Measurements from ENCODE around the gene USP7. TPM values are rescaled to one million over a fixed set of nuclear protein-coding genes. Genes with fewer than 3 reads are reported as not detected.
A peak's percentile ranks its signal among the peaks of the same experiment; 100 is the strongest.

USP7 gene
- total and polyA plus RNA-seq, 7 experiments from 2014 or later = 8.9 to 261 (median 176) TPM

DNA sequence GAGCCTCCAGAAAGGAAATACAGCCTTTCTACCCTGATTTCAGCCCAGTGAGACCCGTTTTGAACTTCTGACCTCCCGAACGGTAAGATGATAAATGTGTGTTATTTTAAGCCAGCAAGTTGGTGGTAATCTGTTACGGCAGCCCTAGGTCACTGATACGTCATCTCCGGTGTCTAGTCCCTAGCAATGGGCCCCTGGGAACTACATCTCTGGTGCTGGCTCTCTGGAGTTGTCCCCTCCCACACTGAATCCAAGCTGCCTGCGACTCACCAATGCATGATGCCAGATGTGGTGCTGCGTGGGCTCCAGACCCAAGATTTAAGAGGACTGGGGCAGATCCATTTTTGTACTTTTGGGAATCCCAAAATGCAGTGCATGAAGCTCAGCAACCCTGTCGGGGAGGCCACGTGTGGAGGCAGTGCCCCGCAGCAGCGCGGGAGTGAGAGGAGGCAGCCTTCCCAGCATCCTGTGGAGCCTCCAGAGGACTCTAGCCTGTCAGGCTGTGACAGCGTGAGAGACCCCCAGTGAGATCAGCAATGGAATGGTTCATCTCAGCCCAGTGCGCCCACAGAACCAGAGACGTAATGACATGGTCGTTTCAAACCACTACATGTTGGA, 43.6 kb upstream of the USP7 start:
- ChIA-PET CTCF (interaction anchor here (3.6 kb wide), 1 partner anchor 71 kb away, joined by 22 read pairs; no protein-coding TSS in a partner anchor), POLR2A (no interaction called here)
- Histone ChIP-seq H3K4me1 (ENCODE audit: control insufficient read depth in 2 of 2, insufficient read depth in 2 of 2, low read length in 2 of 2) (peaks cover 0 to 6% of the 10 kb centered on the region in 2 donors), H3K27ac (ENCODE audit: low read depth, low read length) (no peak overlapping the region), H3K4me3 (ENCODE audit: low read length) (no peak overlapping the region), H3K9me3 (ENCODE audit: control insufficient read depth in 2 of 3, low read length in 3 of 3) (no peaks in the 10 kb centered on the region), H3K27me3 (ENCODE audit: control insufficient read depth in 2 of 2, insufficient read depth in 2 of 2, low read length in 2 of 2) (no peaks in the 10 kb centered on the region), H3K36me3 (ENCODE audit: control insufficient read depth in 2 of 3, insufficient read depth in 3 of 3, low read length in 3 of 3) (no peaks in the 10 kb centered on the region)
- Mint-ChIP-seq H3K4me3 (no peak overlapping the region), H3K27me3 (peaks cover 0 to 16% (median 4%) of the 10 kb centered on the region in 5 donors), H3K4me1 (peaks cover 0 to 4% (median 3%) of the 10 kb centered on the region in 7 donors), H3K9me3 (no peaks in the 10 kb centered on the region), H3K36me3 (no peaks in the 10 kb centered on the region), H3K27ac (peak overlapping the region in 1 of 9 donors; percentile 36)
- ATAC-seq (no peak), DNase-seq (no peak)
- intact Hi-C loops (cut with micrococcal nuclease) = loop anchor here in 1 of 2 donors (5.0 kb wide), 1 partner anchor 115 kb away; no protein-coding TSS in a partner anchor

DNA sequence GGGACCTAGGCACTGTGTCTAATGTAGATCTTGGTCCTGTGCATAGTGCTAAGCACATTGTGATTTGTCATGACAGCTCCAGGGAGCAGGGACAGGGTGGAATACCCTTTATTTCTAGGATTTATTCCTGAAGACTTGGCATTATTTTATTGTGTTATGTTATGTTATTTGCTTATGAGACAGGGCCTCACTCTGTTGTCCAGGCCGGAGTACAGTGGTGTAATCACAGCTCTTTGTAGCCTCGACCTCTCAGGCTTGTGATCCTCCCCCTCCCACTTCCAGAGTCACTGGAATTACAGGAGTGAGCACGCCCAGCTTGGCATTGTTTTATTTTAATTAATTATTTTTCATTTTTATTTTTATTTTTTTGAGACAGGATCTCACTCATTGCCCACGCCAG, 40.5 kb upstream of the USP7 start:
- intact Hi-C loops (cut with micrococcal nuclease) = no loop called here
- DNase-seq (no peak), ATAC-seq (no peak)
- peaks cover 0 to 11% (median 0%) of the 10 kb centered on the region in 5 donors for H3K27me3 Mint-ChIP-seq
- H3K9me3 ChIP-seq (ENCODE audit: control insufficient read depth in 2 of 3, low read length in 3 of 3) = no peaks in the 10 kb centered on the region
- peaks cover 0 to 4% (median 3%) of the 10 kb centered on the region in 7 donors for H3K4me1 Mint-ChIP-seq
- no peak overlapping the region for H3K4me3 Mint-ChIP-seq
- H3K4me1 ChIP-seq (ENCODE audit: control insufficient read depth in 2 of 2, insufficient read depth in 2 of 2, low read length in 2 of 2) = peaks cover 0 to 6% of the 10 kb centered on the region in 2 donors
- POLR2A ChIA-PET = no interaction called here
- H3K9me3 Mint-ChIP-seq = no peaks in the 10 kb centered on the region
- CTCF ChIA-PET = no interaction called here
- no peak overlapping the region for H3K4me3 ChIP-seq (ENCODE audit: low read length)
- no peaks in the 10 kb centered on the region for H3K36me3 Mint-ChIP-seq
- H3K27me3 ChIP-seq (ENCODE audit: control insufficient read depth in 2 of 2, insufficient read depth in 2 of 2, low read length in 2 of 2) = no peaks in the 10 kb centered on the region
- no peaks in the 10 kb centered on the region for H3K36me3 ChIP-seq (ENCODE audit: control insufficient read depth in 2 of 3, insufficient read depth in 3 of 3, low read length in 3 of 3)
- no peak overlapping the region for H3K27ac Mint-ChIP-seq
- H3K27ac ChIP-seq (ENCODE audit: low read depth, low read length) = no peak overlapping the region

- DNase-seq = no peak
- Histone ChIP-seq H3K27me3 (ENCODE audit: control insufficient read depth in 2 of 2, insufficient read depth in 2 of 2, low read length in 2 of 2) (no peaks in the 10 kb centered on the region), H3K4me3 (ENCODE audit: low read length) (no peak overlapping the region), H3K4me1 (ENCODE audit: control insufficient read depth in 2 of 2, insufficient read depth in 2 of 2, low read length in 2 of 2) (peaks cover 0 to 6% of the 10 kb centered on the region in 2 donors), H3K9me3 (ENCODE audit: control insufficient read depth in 2 of 3, low read length in 3 of 3) (no peaks in the 10 kb centered on the region), H3K36me3 (ENCODE audit: control insufficient read depth in 2 of 3, insufficient read depth in 3 of 3, low read length in 3 of 3) (no peaks in the 10 kb centered on the region), H3K27ac (ENCODE audit: low read depth, low read length) (no peak overlapping the region)
- POLR2A ChIA-PET = no interaction called here
- Mint-ChIP-seq H3K27ac (no peak overlapping the region), H3K9me3 (no peaks in the 10 kb centered on the region), H3K4me3 (no peak overlapping the region), H3K27me3 (peaks cover 0 to 10% (median 0%) of the 10 kb centered on the region in 5 donors), H3K4me1 (peaks cover 0 to 2% (median 1%) of the 10 kb centered on the region in 7 donors), H3K36me3 (no peaks in the 10 kb centered on the region)
- ATAC-seq = no peak
- intact Hi-C loops (cut with micrococcal nuclease) = no loop called here
- CTCF ChIA-PET = no interaction called here
Measured at GRCh38 chr16:9003763-9004162, 40.1 kb upstream of the USP7 start.

- H3K4me1 Mint-ChIP-seq = peaks cover 0 to 1% (median 0%) of the 10 kb centered on the region in 7 donors
- H3K9me3 Mint-ChIP-seq = no peaks in the 10 kb centered on the region
- CTCF ChIA-PET = no interaction called here
- no peak for DNase-seq
- H3K4me1 ChIP-seq (ENCODE audit: control insufficient read depth in 2 of 2, insufficient read depth in 2 of 2, low read length in 2 of 2) = peaks cover 0 to 2% of the 10 kb centered on the region in 2 donors
- H3K4me3 ChIP-seq (ENCODE audit: low read length) = no peak overlapping the region
- H3K4me3 Mint-ChIP-seq = no peak overlapping the region
- POLR2A ChIA-PET = no interaction called here
- H3K27ac ChIP-seq (ENCODE audit: low read depth, low read length) = no peak overlapping the region
- no peaks in the 10 kb centered on the region for H3K27me3 ChIP-seq (ENCODE audit: control insufficient read depth in 2 of 2, insufficient read depth in 2 of 2, low read length in 2 of 2)
- intact Hi-C loops (cut with micrococcal nuclease) = no loop called here
- no peaks in the 10 kb centered on the region for H3K36me3 Mint-ChIP-seq
- peaks cover 0 to 8% (median 0%) of the 10 kb centered on the region in 5 donors for H3K27me3 Mint-ChIP-seq
- H3K36me3 ChIP-seq (ENCODE audit: control insufficient read depth in 2 of 3, insufficient read depth in 3 of 3, low read length in 3 of 3) = no peaks in the 10 kb centered on the region
- no peak overlapping the region for H3K27ac Mint-ChIP-seq
- no peaks in the 10 kb centered on the region for H3K9me3 ChIP-seq (ENCODE audit: control insufficient read depth in 2 of 3, low read length in 3 of 3)
- no peak for ATAC-seq
Measured at GRCh38 chr16:9003322-9003721, 39.6 kb upstream of the USP7 start.

GRCh38 chr16:9002042-9002441, 38.3 kb upstream of the USP7 start:
- no peak overlapping the region for H3K27ac Mint-ChIP-seq
- H3K36me3 Mint-ChIP-seq = no peaks in the 10 kb centered on the region
- intact Hi-C loops (cut with micrococcal nuclease) = no loop called here
- CTCF ChIA-PET = interaction anchor here (0.6 kb wide), 1 partner anchor 1222 kb away, joined by 3 read pairs; no protein-coding TSS in a partner anchor
- H3K4me1 Mint-ChIP-seq = no peaks in the 10 kb centered on the region
- H3K4me3 ChIP-seq (ENCODE audit: low read length) = no peak overlapping the region
- H3K27me3 ChIP-seq (ENCODE audit: control insufficient read depth in 2 of 2, insufficient read depth in 2 of 2, low read length in 2 of 2) = no peaks in the 10 kb centered on the region
- DNase-seq (no peak), ATAC-seq (no peak)
- POLR2A ChIA-PET = no interaction called here
- H3K4me3 Mint-ChIP-seq = no peak overlapping the region
- no peaks in the 10 kb centered on the region for H3K36me3 ChIP-seq (ENCODE audit: control insufficient read depth in 2 of 3, insufficient read depth in 3 of 3, low read length in 3 of 3)
- H3K9me3 Mint-ChIP-seq = no peaks in the 10 kb centered on the region
- H3K9me3 ChIP-seq (ENCODE audit: control insufficient read depth in 2 of 3, low read length in 3 of 3) = no peaks in the 10 kb centered on the region
- no peak overlapping the region for H3K27ac ChIP-seq (ENCODE audit: low read depth, low read length)
- H3K27me3 Mint-ChIP-seq = peaks cover 0 to 3% (median 0%) of the 10 kb centered on the region in 5 donors
- no peaks in the 10 kb centered on the region for H3K4me1 ChIP-seq (ENCODE audit: control insufficient read depth in 2 of 2, insufficient read depth in 2 of 2, low read length in 2 of 2)

GRCh38 chr16:9000664-9001063, 37.0 kb upstream of the USP7 start:
- no peak for ATAC-seq
- Histone ChIP-seq H3K36me3 (ENCODE audit: control insufficient read depth in 2 of 3, insufficient read depth in 3 of 3, low read length in 3 of 3) (no peaks in the 10 kb centered on the region), H3K9me3 (ENCODE audit: control insufficient read depth in 2 of 3, low read length in 3 of 3) (no peaks in the 10 kb centered on the region), H3K4me1 (ENCODE audit: control insufficient read depth in 2 of 2, insufficient read depth in 2 of 2, low read length in 2 of 2) (no peaks in the 10 kb centered on the region), H3K4me3 (ENCODE audit: low read length) (no peak overlapping the region), H3K27me3 (ENCODE audit: control insufficient read depth in 2 of 2, insufficient read depth in 2 of 2, low read length in 2 of 2) (no peaks in the 10 kb centered on the region), H3K27ac (ENCODE audit: low read depth, low read length) (no peak overlapping the region)
- POLR2A ChIA-PET = no interaction called here
- Mint-ChIP-seq H3K4me1 (no peaks in the 10 kb centered on the region), H3K4me3 (no peak overlapping the region), H3K36me3 (no peaks in the 10 kb centered on the region), H3K27me3 (no peaks in the 10 kb centered on the region), H3K9me3 (no peaks in the 10 kb centered on the region), H3K27ac (no peak overlapping the region)
- no peak for DNase-seq
- CTCF ChIA-PET = no interaction called here
- intact Hi-C loops (cut with micrococcal nuclease) = no loop called here

DNA sequence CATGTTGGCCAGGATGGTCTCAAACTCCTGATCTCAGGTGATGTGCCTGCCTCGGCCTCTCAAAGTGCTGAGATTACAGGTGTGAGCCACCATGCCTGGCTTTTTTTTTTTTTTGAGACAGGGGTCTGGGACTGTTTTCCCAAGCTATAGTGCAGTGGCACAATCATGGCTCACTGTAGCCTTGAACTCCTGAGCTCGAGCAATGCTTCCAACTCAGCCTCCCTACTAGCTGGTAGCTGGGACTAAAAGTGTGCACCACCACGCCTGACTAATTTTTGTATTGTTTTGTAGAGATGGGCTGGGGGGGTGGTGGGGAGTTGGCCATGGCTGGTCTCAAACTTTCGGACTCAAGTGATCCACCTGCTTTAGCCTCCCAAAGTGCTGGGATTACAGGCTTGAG, 36.1 kb upstream of the USP7 start:
- intact Hi-C loops (cut with micrococcal nuclease) = no loop called here
- ATAC-seq (no peak), DNase-seq (no peak)
- POLR2A ChIA-PET = no interaction called here
- Mint-ChIP-seq H3K36me3 (no peaks in the 10 kb centered on the region), H3K4me1 (no peaks in the 10 kb centered on the region), H3K27ac (no peak overlapping the region), H3K4me3 (no peak overlapping the region), H3K9me3 (no peaks in the 10 kb centered on the region), H3K27me3 (no peaks in the 10 kb centered on the region)
- Histone ChIP-seq H3K9me3 (ENCODE audit: control insufficient read depth in 2 of 3, low read length in 3 of 3) (no peaks in the 10 kb centered on the region), H3K4me1 (ENCODE audit: control insufficient read depth in 2 of 2, insufficient read depth in 2 of 2, low read length in 2 of 2) (no peaks in the 10 kb centered on the region), H3K36me3 (ENCODE audit: control insufficient read depth in 2 of 3, insufficient read depth in 3 of 3, low read length in 3 of 3) (no peaks in the 10 kb centered on the region), H3K4me3 (ENCODE audit: low read length) (no peak overlapping the region), H3K27me3 (ENCODE audit: control insufficient read depth in 2 of 2, insufficient read depth in 2 of 2, low read length in 2 of 2) (no peaks in the 10 kb centered on the region), H3K27ac (ENCODE audit: low read depth, low read length) (no peak overlapping the region)
- CTCF ChIA-PET = no interaction called here
